ENCODE data around the gene HYAL4.
"Not testable (repeated sequence)": the region's sequence is repeated elsewhere in the genome, so short reads cannot be mapped to it uniquely, and the experiment has no call there.

The HYAL4 gene

GRCh38 chr7:123846217-123846891, 1.4 kb downstream of the HYAL4 start:
- DNase-seq (ENCODE audit: low read depth in 2 of 2, low spot score in 1 of 2), result no peak

- no peak for DNase-seq (ENCODE audit: low read depth in 2 of 2, low spot score in 1 of 2)
Measured at GRCh38 chr7:123847868-123848267, 2.9 kb downstream of the HYAL4 start.

GRCh38 chr7:123849855-123850254, 4.9 kb downstream of the HYAL4 start:
- DNase-seq (ENCODE audit: low read depth in 2 of 2, low spot score in 1 of 2), result no peak

GRCh38 chr7:123851404-123851803, 6.4 kb downstream of the HYAL4 start:
- DNase-seq (ENCODE audit: low read depth in 2 of 2, low spot score in 1 of 2), result not testable (repeated sequence)

GRCh38 chr7:123854291-123854690, 9.3 kb downstream of the HYAL4 start:
- not testable (repeated sequence) for DNase-seq (ENCODE audit: low read depth in 2 of 2, low spot score in 1 of 2)

GRCh38 chr7:123856428-123856827, 11.5 kb downstream of the HYAL4 start:
- not testable (repeated sequence) for DNase-seq (ENCODE audit: low read depth in 2 of 2, low spot score in 1 of 2)

GRCh38 chr7:123860848-123861247, 15.9 kb downstream of the HYAL4 start:
- DNase-seq (ENCODE audit: low read depth in 2 of 2, low spot score in 1 of 2), result no peak

GRCh38 chr7:123862775-123863174, 17.8 kb downstream of the HYAL4 start:
- no peak for DNase-seq (ENCODE audit: low read depth in 2 of 2, low spot score in 1 of 2)

- DNase-seq (ENCODE audit: low read depth in 2 of 2, low spot score in 1 of 2), result no peak
Measured at GRCh38 chr7:123863461-123863860, 18.5 kb downstream of the HYAL4 start.

- no peak for DNase-seq (ENCODE audit: low read depth in 2 of 2, low spot score in 1 of 2)
Measured at GRCh38 chr7:123864012-123864411, 19.0 kb downstream of the HYAL4 start.

- DNase-seq (ENCODE audit: low read depth in 2 of 2, low spot score in 1 of 2), result no peak
Measured at GRCh38 chr7:123864436-123864835, 19.5 kb downstream of the HYAL4 start.

- no peak for DNase-seq (ENCODE audit: low read depth in 2 of 2, low spot score in 1 of 2)
Measured at GRCh38 chr7:123864966-123865365, 20.0 kb downstream of the HYAL4 start.

GRCh38 chr7:123865517-123866117, 20.6 kb downstream of the HYAL4 start:
- no peak for DNase-seq (ENCODE audit: low read depth in 2 of 2, low spot score in 1 of 2)

GRCh38 chr7:123867225-123867624, 22.3 kb downstream of the HYAL4 start:
- DNase-seq (ENCODE audit: low read depth in 2 of 2, low spot score in 1 of 2), result no peak

- no peak for DNase-seq (ENCODE audit: low read depth in 2 of 2, low spot score in 1 of 2)
Measured at GRCh38 chr7:123871998-123872867, 27.3 kb downstream of the HYAL4 start.

GRCh38 chr7:123872908-123873307, 27.9 kb downstream of the HYAL4 start:
- no peak for DNase-seq (ENCODE audit: low read depth in 2 of 2, low spot score in 1 of 2)

- DNase-seq (ENCODE audit: low read depth in 2 of 2, low spot score in 1 of 2), result no peak
Measured at GRCh38 chr7:123876557-123877256, 31.7 kb downstream of the HYAL4 start.

- no peak for DNase-seq (ENCODE audit: low read depth in 2 of 2, low spot score in 1 of 2)
Measured at GRCh38 chr7:123879628-123880027, 34.7 kb downstream of the HYAL4 start.

GRCh38 chr7:123881300-123881699, 36.3 kb downstream of the HYAL4 start:
- DNase-seq (ENCODE audit: low read depth in 2 of 2, low spot score in 1 of 2), result no peak

- no peak for DNase-seq (ENCODE audit: low read depth in 2 of 2, low spot score in 1 of 2)
Measured at GRCh38 chr7:123883154-123883553, 38.2 kb downstream of the HYAL4 start.

- no peak for DNase-seq (ENCODE audit: low read depth in 2 of 2, low spot score in 1 of 2)
Measured at GRCh38 chr7:123888192-123888591, 43.2 kb downstream of the HYAL4 start.

Measured in stimulated activated CD8-positive, alpha-beta memory T cell treated with anti-CD3 and anti-CD28 coated beads, Interleukin-4, amount 100 ng/mL, for 4 hours (primary cell).